IPS-15b (cell line): ENCODE data around the gene SELENOV.

Experiments
- H3K27me3 ChIP-seq: one replicate; pipeline ENCODE4 v1.6.1; 2013; ENCODE audit warnings: low read length; ENCODE audit not compliant: control insufficient read depth, insufficient read depth
- H3K36me3 ChIP-seq: one replicate; pipeline ENCODE4 v1.6.1; 2013; ENCODE audit warnings: low read length; ENCODE audit not compliant: control insufficient read depth, insufficient read depth
- H3K4me1 ChIP-seq: one replicate; pipeline ENCODE4 v1.6.1; 2013; ENCODE audit warnings: mild to moderate bottlenecking, low read length; ENCODE audit not compliant: control insufficient read depth, insufficient read depth
- H3K4me3 ChIP-seq: one replicate; pipeline ENCODE4 v1.5.1; 2013; ENCODE audit warnings: low read depth, low read length
- H3K9ac ChIP-seq: one replicate; pipeline ENCODE4 v1.6.1; 2013; ENCODE audit warnings: low read depth, mild to moderate bottlenecking, low read length
- H3K9me3 ChIP-seq: one replicate; pipeline ENCODE4 v1.6.1; 2013; ENCODE audit warnings: mild to moderate bottlenecking, low read length; ENCODE audit not compliant: control insufficient read depth, insufficient read depth

Gene SELENOV

GRCh38 chr19:39514840-39515550, at the start of gene SELENOV:
Gene SELENOV, plus strand, starts transcription at chr19:39515139. Its CDS starts 74 bp downstream, at chr19:39515213.
- H3K4me3 ChIP-seq = peak within 1 kb of the TSS; percentile 88
- H3K9me3 ChIP-seq = no peaks in the 10 kb centered on the region
- H3K27me3 ChIP-seq = peaks cover 14% of the 10 kb centered on the region
- H3K9ac ChIP-seq = peak within 1 kb of the TSS; percentile 88
- H3K36me3 ChIP-seq = no peaks in the 10 kb centered on the region
- H3K4me1 ChIP-seq = peaks cover 4% of the 10 kb centered on the region

- no peak overlapping the region for H3K9ac ChIP-seq
- no peaks in the 10 kb centered on the region for H3K27me3 ChIP-seq
- H3K36me3 ChIP-seq = peaks cover 53% of the 10 kb centered on the region
- no peaks in the 10 kb centered on the region for H3K9me3 ChIP-seq
- H3K4me3 ChIP-seq = no peak overlapping the region
- no peaks in the 10 kb centered on the region for H3K4me1 ChIP-seq
Measured at GRCh38 chr19:39465956-39466747, 48.8 kb upstream of the SELENOV start.

DNA sequence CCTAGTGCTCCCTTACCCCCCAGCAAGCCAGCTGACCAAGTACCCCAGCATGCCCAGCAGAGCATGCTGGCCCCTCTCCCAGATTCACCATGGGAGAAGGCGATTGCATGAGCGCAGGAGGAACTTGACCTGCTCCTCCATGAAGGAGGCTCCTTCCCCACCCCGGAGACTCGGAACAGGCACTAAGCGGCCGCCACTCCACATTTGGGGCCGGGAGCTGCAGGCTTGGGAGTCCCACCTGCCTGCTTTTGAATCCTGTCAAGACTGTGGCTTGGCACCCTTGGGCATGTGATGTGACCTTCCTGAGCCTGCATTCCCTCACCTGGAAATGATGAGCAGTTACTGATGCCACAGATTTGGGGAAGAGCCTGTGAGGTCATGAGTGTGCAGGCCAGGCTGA, 47.0 kb upstream of the SELENOV start:
- peaks cover 69% of the 10 kb centered on the region for H3K36me3 ChIP-seq
- no peak overlapping the region for H3K9ac ChIP-seq
- no peak overlapping the region for H3K4me3 ChIP-seq
- H3K27me3 ChIP-seq = no peaks in the 10 kb centered on the region
- no peaks in the 10 kb centered on the region for H3K4me1 ChIP-seq
- H3K9me3 ChIP-seq = no peaks in the 10 kb centered on the region

GRCh38 chr19:39469036-39469435, 45.9 kb upstream of the SELENOV start:
- Histone ChIP-seq H3K27me3 (no peaks in the 10 kb centered on the region), H3K4me1 (no peaks in the 10 kb centered on the region), H3K9ac (no peak overlapping the region), H3K36me3 (peaks cover 80% of the 10 kb centered on the region), H3K9me3 (no peaks in the 10 kb centered on the region), H3K4me3 (no peak overlapping the region)

DNA sequence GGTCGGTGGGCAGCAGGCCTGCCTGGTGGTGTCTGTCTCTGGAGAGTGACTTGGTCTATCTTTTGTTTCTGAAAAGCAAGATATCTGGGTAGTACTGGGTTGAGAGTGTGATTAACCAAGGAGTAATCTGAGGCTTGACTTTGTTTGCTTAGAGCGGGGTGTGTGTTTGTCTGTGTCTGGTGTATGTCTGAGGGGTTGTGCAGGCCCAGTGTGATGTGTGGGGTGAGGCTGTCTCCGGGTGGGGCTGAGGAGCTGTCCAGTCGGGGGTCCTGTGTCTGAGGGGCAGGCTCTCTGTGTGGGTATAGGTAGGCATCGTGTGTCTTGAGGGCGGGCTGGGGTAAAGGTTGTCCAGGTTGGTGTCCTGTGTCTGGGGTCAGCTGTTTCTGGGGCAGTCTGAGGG, 45.4 kb upstream of the SELENOV start:
- no peaks in the 10 kb centered on the region for H3K27me3 ChIP-seq
- H3K9me3 ChIP-seq = no peaks in the 10 kb centered on the region
- H3K4me1 ChIP-seq = no peaks in the 10 kb centered on the region
- H3K36me3 ChIP-seq = peaks cover 84% of the 10 kb centered on the region
- no peak overlapping the region for H3K9ac ChIP-seq
- no peak overlapping the region for H3K4me3 ChIP-seq

DNA sequence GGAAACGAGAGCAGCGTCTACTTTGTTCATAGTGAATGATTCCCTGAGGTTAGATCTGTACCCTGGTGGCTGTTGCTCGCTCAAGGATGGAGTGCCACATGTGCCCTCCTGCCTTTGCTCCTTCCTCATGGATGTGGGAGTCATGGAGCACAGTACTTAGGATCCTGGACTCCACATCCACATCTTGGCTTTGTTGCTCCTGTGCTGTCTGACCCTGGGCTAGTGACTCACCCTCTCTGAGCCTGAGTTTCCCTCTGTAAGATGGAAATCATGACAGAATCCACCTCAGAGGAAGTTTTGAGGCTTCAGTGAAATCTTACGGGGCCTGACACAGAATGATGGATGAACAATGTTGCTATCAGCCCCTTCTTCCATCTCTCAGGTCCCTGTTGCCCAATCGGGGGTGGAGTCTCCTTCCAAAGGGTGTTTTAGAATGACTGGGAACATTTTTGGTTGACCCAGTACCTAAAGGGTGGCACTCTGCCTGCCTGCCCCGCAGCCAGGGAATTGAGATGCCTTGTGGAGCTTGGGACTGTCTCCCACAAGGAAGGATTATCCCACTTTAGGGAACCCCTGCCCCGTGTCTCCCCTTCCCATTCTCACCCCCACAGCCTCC, 44.1 kb upstream of the SELENOV start:
- H3K36me3 ChIP-seq = peaks cover 89% of the 10 kb centered on the region
- no peaks in the 10 kb centered on the region for H3K9me3 ChIP-seq
- H3K4me3 ChIP-seq = no peak overlapping the region
- H3K27me3 ChIP-seq = no peaks in the 10 kb centered on the region
- no peaks in the 10 kb centered on the region for H3K4me1 ChIP-seq
- no peak overlapping the region for H3K9ac ChIP-seq

GRCh38 chr19:39471756-39472536, 43.0 kb upstream of the SELENOV start:
- H3K36me3 ChIP-seq = peaks cover 84% of the 10 kb centered on the region
- H3K9ac ChIP-seq = no peak overlapping the region
- H3K9me3 ChIP-seq = no peaks in the 10 kb centered on the region

DNA sequence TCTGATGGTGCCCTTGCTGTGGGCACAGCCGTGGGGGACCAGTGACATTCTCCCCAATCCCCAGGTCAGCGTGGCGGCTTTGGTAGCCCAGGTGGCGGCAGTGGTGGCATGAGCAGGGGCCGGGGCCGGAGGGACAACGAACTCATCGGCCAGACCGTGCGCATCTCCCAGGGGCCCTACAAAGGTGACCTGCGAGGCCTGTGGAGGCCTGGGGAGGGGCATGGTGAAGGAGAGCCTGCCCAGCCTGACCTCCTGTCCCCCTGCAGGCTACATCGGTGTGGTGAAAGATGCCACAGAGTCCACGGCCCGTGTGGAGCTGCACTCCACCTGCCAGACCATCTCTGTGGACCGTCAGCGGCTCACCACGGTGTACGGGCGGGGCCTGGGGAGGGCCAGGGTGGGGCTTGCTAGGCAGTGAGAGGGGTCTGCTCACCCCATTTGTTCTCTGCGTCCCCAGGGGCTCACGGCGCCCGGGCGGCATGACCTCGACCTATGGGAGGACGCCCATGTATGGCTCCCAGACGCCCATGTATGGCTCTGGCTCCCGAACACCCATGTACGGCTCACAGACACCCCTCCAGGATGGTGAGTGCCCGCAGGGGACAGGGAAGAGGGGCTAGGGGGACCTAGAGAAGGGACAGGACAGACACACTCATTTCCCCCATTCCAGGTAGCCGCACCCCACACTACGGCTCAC, 42.0 kb upstream of the SELENOV start:
- no peaks in the 10 kb centered on the region for H3K4me1 ChIP-seq
- H3K9me3 ChIP-seq = no peaks in the 10 kb centered on the region
- H3K27me3 ChIP-seq = no peaks in the 10 kb centered on the region
- H3K4me3 ChIP-seq = no peak overlapping the region
- H3K9ac ChIP-seq = no peak overlapping the region
- peaks cover 77% of the 10 kb centered on the region for H3K36me3 ChIP-seq

More at GRCh38 chr19:39471756-39472536, 43.0 kb upstream of the SELENOV start:
- Histone ChIP-seq H3K4me3 (no peak overlapping the region), H3K4me1 (no peaks in the 10 kb centered on the region), H3K27me3 (no peaks in the 10 kb centered on the region)

DNA sequence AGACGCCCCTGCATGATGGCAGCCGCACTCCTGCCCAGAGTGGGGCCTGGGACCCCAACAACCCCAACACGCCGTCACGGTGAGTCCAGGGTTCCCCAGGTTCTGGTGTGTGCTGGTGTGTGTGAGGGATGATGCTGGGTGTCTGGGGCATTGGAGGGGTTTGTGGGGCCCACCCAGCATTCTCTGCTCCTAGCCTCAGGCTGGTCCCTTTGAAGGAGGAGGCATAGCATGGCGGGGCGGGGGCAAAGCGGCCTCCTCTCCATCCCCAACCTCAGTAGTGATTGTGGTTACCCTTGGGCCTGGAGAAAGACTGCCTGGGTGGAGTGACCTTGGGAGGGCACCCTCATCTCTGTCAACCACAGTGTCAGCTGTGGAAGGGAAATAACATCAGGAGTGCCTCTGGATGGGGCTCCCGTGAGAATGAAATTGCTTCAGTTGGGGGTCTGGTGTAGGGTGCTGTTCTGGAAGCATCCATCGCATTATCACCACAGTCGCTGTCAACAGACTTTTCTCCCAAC, 41.4 kb upstream of the SELENOV start:
- Histone ChIP-seq H3K36me3 (peaks cover 71% of the 10 kb centered on the region), H3K9ac (no peak overlapping the region), H3K27me3 (no peaks in the 10 kb centered on the region), H3K4me1 (no peaks in the 10 kb centered on the region), H3K4me3 (no peak overlapping the region), H3K9me3 (no peaks in the 10 kb centered on the region)

DNA sequence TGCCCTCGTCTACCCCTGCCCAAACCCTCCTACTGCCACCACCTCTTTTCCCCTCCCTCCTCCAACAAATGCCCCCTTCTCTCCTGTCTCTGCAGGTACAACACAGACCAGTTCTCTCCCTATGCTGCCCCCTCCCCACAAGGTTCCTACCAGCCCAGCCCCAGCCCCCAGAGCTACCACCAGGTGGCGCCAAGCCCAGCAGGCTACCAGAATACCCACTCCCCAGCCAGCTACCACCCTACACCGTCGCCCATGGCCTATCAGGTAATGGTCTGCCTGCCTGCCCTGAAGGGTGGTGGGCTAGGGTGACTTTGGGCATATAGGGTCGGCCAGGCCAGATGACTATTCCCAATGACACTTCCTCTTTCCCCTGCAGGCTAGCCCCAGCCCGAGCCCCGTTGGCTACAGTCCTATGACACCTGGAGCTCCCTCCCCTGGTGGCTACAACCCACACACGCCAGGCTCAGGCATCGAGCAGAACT, 40.8 kb upstream of the SELENOV start:
- Histone ChIP-seq H3K9ac (no peak overlapping the region), H3K36me3 (peaks cover 64% of the 10 kb centered on the region), H3K4me3 (no peak overlapping the region), H3K9me3 (no peaks in the 10 kb centered on the region), H3K4me1 (no peaks in the 10 kb centered on the region), H3K27me3 (no peaks in the 10 kb centered on the region)
